ENCODE results near the gene C2CD2. TPM values are rescaled to one million over a fixed set of nuclear protein-coding genes. Genes with fewer than 3 reads are reported as not detected.
A peak's percentile ranks its signal among the peaks of the same experiment; 100 is the strongest.

The C2CD2 gene
- total and polyA plus RNA-seq, 12 donors, result 175 to 439 (median 284) TPM

DNA sequence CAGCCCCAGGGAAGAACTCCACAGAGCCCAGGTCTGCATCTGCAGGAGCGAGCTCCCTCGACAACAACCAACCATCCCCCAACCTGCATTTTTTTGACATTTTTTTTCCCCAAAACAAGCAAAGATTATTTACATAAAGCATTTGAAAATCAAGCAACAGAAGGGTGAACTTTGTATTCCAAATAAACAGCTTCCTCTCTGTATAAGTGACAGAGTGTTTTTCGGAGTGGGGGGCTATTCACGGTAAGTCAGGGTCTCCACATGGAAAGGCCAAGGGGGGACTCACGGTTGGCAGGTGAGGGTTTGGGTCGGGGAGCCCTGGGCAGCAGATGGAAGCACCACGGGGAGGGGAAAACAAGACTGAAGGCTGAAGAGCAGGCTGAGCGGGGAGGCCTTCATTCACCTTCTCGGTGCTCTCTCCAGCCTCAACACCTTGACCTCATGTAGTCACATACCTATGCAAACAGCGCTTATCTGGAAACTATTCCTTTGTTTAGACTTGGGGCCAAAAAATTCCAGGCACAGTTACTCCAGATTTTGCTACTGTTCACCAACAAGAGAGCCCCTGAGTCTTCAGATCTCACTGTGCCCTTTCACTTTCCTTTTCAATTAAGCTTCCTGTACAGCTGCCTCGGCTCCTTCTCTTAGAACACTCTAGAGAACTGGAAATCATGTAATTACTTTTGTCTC is 27.6 kb downstream of the C2CD2 start:
- Histone ChIP-seq H3K27me3 (no peaks in the 10 kb centered on the region), H3K9me3 (replicated peaks in 1 of 3) (no peaks in the 10 kb centered on the region), H3K27ac (peak overlapping the region; percentile 85 to 98 (median 93)), H3K4me1 (replicated peaks in 1 of 2) (peaks cover 80 to 99% of the 10 kb centered on the region in 2 donors), H3K4me3 (peak overlapping the region in 1 of 4 donors; percentile 48), H3K36me3 (replicated peaks in 1 of 2) (no peaks in the 10 kb centered on the region)
- intact Hi-C loops (cut with DNase I), result no loop called here
- WGBS, 4 donors, result 17 to 21% (median 17%) methylated on average over 11 of the region's 11 CpGs
- DNase-seq, result peak in 3 of 7 donors; percentile 19 to 50 (median 33)
- TF ChIP-seq, protein P1, sequence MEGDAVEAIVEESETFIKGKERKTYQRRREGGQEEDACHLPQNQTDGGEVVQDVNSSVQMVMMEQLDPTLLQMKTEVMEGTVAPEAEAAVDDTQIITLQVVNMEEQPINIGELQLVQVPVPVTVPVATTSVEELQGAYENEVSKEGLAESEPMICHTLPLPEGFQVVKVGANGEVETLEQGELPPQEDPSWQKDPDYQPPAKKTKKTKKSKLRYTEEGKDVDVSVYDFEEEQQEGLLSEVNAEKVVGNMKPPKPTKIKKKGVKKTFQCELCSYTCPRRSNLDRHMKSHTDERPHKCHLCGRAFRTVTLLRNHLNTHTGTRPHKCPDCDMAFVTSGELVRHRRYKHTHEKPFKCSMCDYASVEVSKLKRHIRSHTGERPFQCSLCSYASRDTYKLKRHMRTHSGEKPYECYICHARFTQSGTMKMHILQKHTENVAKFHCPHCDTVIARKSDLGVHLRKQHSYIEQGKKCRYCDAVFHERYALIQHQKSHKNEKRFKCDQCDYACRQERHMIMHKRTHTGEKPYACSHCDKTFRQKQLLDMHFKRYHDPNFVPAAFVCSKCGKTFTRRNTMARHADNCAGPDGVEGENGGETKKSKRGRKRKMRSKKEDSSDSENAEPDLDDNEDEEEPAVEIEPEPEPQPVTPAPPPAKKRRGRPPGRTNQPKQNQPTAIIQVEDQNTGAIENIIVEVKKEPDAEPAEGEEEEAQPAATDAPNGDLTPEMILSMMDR (IDR thresholded peaks at IDR 0.05), result no peak
- peak in 1 of 2 donors; percentile 17 for TF ChIP-seq POLR2A (IDR thresholded peaks at IDR 0.05)

DNA sequence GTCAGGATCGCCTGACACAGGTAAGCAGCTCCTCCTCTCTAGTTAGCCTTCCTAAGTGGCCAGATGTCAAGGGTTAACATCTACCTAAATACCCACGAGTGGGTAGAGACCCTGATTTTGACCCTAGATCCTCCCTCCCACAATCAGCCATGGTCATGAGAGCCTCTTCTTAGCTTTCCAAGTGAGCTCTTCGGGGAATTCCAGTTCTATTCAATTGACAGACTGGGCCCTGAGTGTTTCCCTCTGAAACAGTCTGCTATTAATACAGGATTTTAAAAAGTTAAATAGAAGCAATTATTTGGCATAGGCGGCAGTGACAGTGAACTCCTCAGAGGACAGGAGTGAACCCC is 28.1 kb downstream of the C2CD2 start:
- WGBS, 4 donors, result 53 to 58% (median 54%) methylated on average over 3 to 4 of the region's 4 CpGs
- intact Hi-C loops (cut with DNase I), result no loop called here
- Histone ChIP-seq H3K9me3 (replicated peaks in 1 of 3) (no peaks in the 10 kb centered on the region), H3K4me3 (peak overlapping the region in 1 of 4 donors; percentile 48), H3K36me3 (replicated peaks in 1 of 2) (no peaks in the 10 kb centered on the region), H3K4me1 (replicated peaks in 1 of 2) (peaks cover 80 to 99% of the 10 kb centered on the region in 2 donors), H3K27me3 (no peaks in the 10 kb centered on the region), H3K27ac (peak overlapping the region; percentile 85 to 98 (median 93))
- peak in 2 of 7 donors; percentile 13 for DNase-seq
- TF ChIP-seq POLR2A (IDR thresholded peaks at IDR 0.05), result no peak
- TF ChIP-seq, protein P1 (IDR thresholded peaks at IDR 0.05), result no peak

DNA sequence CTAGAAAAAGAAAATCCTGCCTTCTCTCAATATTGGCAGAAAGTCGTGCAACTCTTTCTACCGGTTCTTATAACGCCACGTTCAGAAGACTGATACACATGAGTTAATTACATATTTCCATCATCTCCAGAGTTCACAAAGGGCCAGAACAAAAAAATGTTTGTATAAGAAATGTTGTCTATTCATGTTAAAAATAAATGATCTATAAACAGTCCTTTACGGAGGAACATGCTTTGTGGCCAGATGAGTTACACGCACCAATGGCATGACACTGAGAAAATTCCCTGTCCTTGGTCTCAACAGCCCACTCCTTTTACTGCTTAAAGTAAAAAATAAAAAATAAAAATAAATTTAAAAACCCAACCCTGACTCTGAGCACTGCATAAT is 29.5 kb downstream of the C2CD2 start:
- TF ChIP-seq, protein P1 (IDR thresholded peaks at IDR 0.05), result no peak
- TF ChIP-seq POLR2A (IDR thresholded peaks at IDR 0.05), result no peak
- peak overlapping the region in 1 of 4 donors; percentile 19 for H3K4me3 ChIP-seq

DNA sequence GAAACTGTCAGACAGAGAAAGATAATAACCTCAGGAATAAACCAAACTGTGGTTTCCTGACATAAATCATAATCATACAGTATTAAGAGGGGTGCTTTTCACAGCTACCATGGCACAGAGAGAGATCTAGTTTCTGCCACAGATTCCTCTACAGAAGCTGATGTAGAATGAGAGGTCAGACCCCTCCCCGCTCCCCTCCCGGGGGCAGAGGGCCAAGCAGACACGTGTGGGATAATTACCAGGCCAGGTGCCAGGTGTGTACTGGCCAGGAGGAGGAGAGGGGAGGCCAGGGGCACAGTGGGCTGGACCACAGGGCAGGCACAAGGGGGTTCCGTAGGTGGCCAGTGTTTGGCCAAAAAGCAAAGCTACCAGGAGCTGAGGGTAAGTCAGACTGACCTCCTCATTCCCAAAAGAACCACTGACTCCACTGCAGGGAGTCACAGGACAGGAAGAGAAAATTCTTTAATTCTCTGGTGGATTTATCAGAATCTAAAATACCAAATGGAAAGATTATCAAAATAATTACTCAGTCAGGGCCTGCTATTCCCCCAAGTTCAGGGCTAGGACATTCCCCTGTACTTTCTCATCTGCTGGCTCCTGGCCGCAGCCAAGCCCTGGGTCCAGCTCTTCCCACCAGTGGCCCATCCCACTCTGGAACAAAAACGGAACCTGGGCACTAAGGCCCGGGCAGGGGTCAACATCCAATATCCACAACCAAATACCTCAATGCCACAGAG is 30.0 kb downstream of the C2CD2 start:
- Histone ChIP-seq H3K9me3 (replicated peaks in 1 of 3) (no peaks in the 10 kb centered on the region), H3K4me3 (peak overlapping the region in 1 of 4 donors; percentile 19), H3K36me3 (replicated peaks in 1 of 2) (peaks cover 0 to 17% of the 10 kb centered on the region in 2 donors), H3K4me1 (replicated peaks in 1 of 2) (peaks cover 70 to 87% of the 10 kb centered on the region in 2 donors), H3K27ac (peak overlapping the region; percentile 85 to 98 (median 93)), H3K27me3 (no peaks in the 10 kb centered on the region)
- peak in 6 of 7 donors; percentile 65 to 75 (median 69) for DNase-seq
- intact Hi-C loops (cut with DNase I), result no loop called here
- WGBS, 4 donors, result 16 to 24% (median 23%) methylated on average over 7 of the region's 7 CpGs
- TF ChIP-seq, protein P1 (IDR thresholded peaks at IDR 0.05), result no peak
- TF ChIP-seq POLR2A (IDR thresholded peaks at IDR 0.05), result peak in 1 of 2 donors; percentile 61

More for the DNA sequence above, 29.5 kb downstream of the C2CD2 start:
- no peaks in the 10 kb centered on the region for H3K9me3 ChIP-seq (replicated peaks in 1 of 3)
- peaks cover 75 to 92% of the 10 kb centered on the region in 2 donors for H3K4me1 ChIP-seq (replicated peaks in 1 of 2)
- peak overlapping the region; percentile 85 to 98 (median 93) for H3K27ac ChIP-seq
- WGBS, 4 donors, result 19 to 48% (median 37%) methylated on average over 6 of the region's 6 CpGs
- intact Hi-C loops (cut with DNase I), result no loop called here
- H3K27me3 ChIP-seq, result no peaks in the 10 kb centered on the region
- H3K36me3 ChIP-seq (replicated peaks in 1 of 2), result peaks cover 0 to 12% of the 10 kb centered on the region in 2 donors
- DNase-seq, result peak in 3 of 7 donors; percentile 32 to 37 (median 33)

Data from adrenal gland (tissue), 12 donors.